SK-N-SH treated with all-trans-retinoic acid at 6 μM for 48 hours (cell line): Measurements from ENCODE around the gene USH2A.
A peak's percentile ranks its signal among the peaks of the same experiment; 100 is the strongest.

Source experiments
- ATAC-seq: fragments of 200-7000 bp; cut with Tn5 transposase; 3 replicates; pipeline ENCODE4 v1.9.1; 2020; ENCODE audit warnings: mild to moderate bottlenecking, moderate library complexity
- ARNTL ChIP-seq: fragments of 450-650 bp; formaldehyde crosslinking; IDR thresholded peaks from 2 replicates; pipeline ENCODE4 v1.5.0; 2020; ENCODE audit warnings: low read depth, mild to moderate bottlenecking, moderate library complexity, borderline replicate concordance
- BACH2 ChIP-seq: fragments of 250-450 bp; sonication (Bioruptor Pico); IDR thresholded peaks from 2 replicates; pipeline ENCODE4 v1.9.0; 2021; ENCODE audit warnings: mild to moderate bottlenecking, borderline replicate concordance
- CSDC2 ChIP-seq: fragments of 250-450 bp; sonication (Bioruptor Pico); IDR thresholded peaks from 2 replicates; pipeline ENCODE4 v1.5.0; 2020; ENCODE audit warnings: mild to moderate bottlenecking, moderate library complexity
- GLIS3 ChIP-seq: fragments of 250-450 bp; sonication (Bioruptor Pico); IDR thresholded peaks from 2 replicates; pipeline ENCODE4 v1.5.0; 2020; ENCODE audit warnings: mild to moderate bottlenecking, moderate library complexity
- ISL1 ChIP-seq: fragments of 250-450 bp; sonication (Bioruptor Pico); IDR thresholded peaks from 2 replicates; pipeline ENCODE4 v2.1.2; 2022; ENCODE audit warnings: mild to moderate bottlenecking, moderate library complexity
- OSR1 ChIP-seq: fragments of 250-450 bp; sonication (Bioruptor Pico); IDR thresholded peaks from 2 replicates; pipeline ENCODE4 v1.8.0; 2022; ENCODE audit warnings: moderate library complexity, mild to moderate bottlenecking, inconsistent platforms
- PPARA ChIP-seq: fragments of 250-450 bp; sonication (Bioruptor Pico); IDR thresholded peaks from 2 replicates; pipeline ENCODE4 v1.5.0; 2020; ENCODE audit warnings: mild to moderate bottlenecking, borderline replicate concordance
- RARB ChIP-seq: fragments of 250-450 bp; sonication (Bioruptor Pico); IDR thresholded peaks from 2 replicates; pipeline ENCODE4 v1.8.0; 2021; ENCODE audit warnings: mild to moderate bottlenecking, moderate library complexity
- SNAI2 ChIP-seq: fragments of 250-450 bp; sonication (Bioruptor Pico); IDR thresholded peaks from 2 replicates; pipeline ENCODE4 v1.5.0; 2020; ENCODE audit warnings: mild to moderate bottlenecking, moderate library complexity
- TCF4 ChIP-seq: fragments of 250-450 bp; sonication (Bioruptor Pico); IDR thresholded peaks from 2 replicates; pipeline ENCODE4 v1.8.0; 2021; ENCODE audit warnings: mild to moderate bottlenecking, moderate library complexity, borderline replicate concordance
- TOX ChIP-seq: fragments of 250-450 bp; sonication (Bioruptor Pico); IDR thresholded peaks from 2 replicates; pipeline ENCODE4 v1.8.0; 2021; ENCODE audit warnings: mild to moderate bottlenecking, moderate library complexity, borderline replicate concordance
- ZC3H10 ChIP-seq: fragments of 250-450 bp; sonication (Bioruptor Pico); IDR thresholded peaks from 2 replicates; pipeline ENCODE4 v1.5.1; 2021; ENCODE audit warnings: mild to moderate bottlenecking, moderate library complexity
- ZFP3 ChIP-seq: fragments of 250-450 bp; sonication (Bioruptor Pico); IDR thresholded peaks from 2 replicates; pipeline ENCODE4 v1.5.0; 2020; ENCODE audit warnings: mild to moderate bottlenecking, moderate library complexity
- ZFP30 ChIP-seq: fragments of 450-650 bp; formaldehyde crosslinking; IDR thresholded peaks from 2 replicates; pipeline ENCODE4 v1.5.0; 2022; ENCODE audit warnings: mild to moderate bottlenecking, moderate library complexity
- ZNF565 ChIP-seq: fragments of 450-650 bp; formaldehyde crosslinking; conservative IDR thresholded peaks from 2 replicates; pipeline ENCODE4 v1.5.0; 2020; ENCODE audit warnings: low read depth, mild to moderate bottlenecking, moderate library complexity
- ZNF70 ChIP-seq: fragments of 450-650 bp; formaldehyde crosslinking; IDR thresholded peaks from 2 replicates; pipeline ENCODE4 v1.5.0; 2020; ENCODE audit warnings: mild to moderate bottlenecking, moderate library complexity
- ZNF8 ChIP-seq: fragments of 450-650 bp; formaldehyde crosslinking; IDR thresholded peaks from 2 replicates; pipeline ENCODE4 v1.5.0; 2020; ENCODE audit warnings: mild to moderate bottlenecking, moderate library complexity
- TF ChIP-seq, protein P1 (sequence below): fragments of 250-450 bp; sonication (Bioruptor Pico); IDR thresholded peaks from 2 replicates; pipeline ENCODE4 v1.8.0; 2021; ENCODE audit warnings: low read depth, mild to moderate bottlenecking, moderate library complexity, borderline replicate concordance
- TF ChIP-seq, protein P2 (sequence below): fragments of 250-450 bp; sonication (Bioruptor Pico); IDR thresholded peaks from 2 replicates; pipeline ENCODE4 v1.5.1; 2021; ENCODE audit warnings: mild to moderate bottlenecking, moderate library complexity
- TF ChIP-seq, protein P3 (sequence below): fragments of 250-450 bp; sonication (Bioruptor Pico); IDR thresholded peaks from 2 replicates; pipeline ENCODE4 v1.5.1; 2020; ENCODE audit warnings: low read depth, mild to moderate bottlenecking, moderate library complexity
- TF ChIP-seq, protein P4 (sequence below): fragments of 250-450 bp; sonication (Bioruptor Pico); IDR thresholded peaks from 2 replicates; pipeline ENCODE4 v1.5.0; 2020; ENCODE audit warnings: mild to moderate bottlenecking, moderate library complexity
- TF ChIP-seq, protein P5 (sequence below): fragments of 250-450 bp; sonication (Bioruptor Pico); IDR thresholded peaks from 2 replicates; pipeline ENCODE4 v1.8.0; 2020; ENCODE audit warnings: mild to moderate bottlenecking, moderate library complexity, borderline replicate concordance

The USH2A gene

DNA sequence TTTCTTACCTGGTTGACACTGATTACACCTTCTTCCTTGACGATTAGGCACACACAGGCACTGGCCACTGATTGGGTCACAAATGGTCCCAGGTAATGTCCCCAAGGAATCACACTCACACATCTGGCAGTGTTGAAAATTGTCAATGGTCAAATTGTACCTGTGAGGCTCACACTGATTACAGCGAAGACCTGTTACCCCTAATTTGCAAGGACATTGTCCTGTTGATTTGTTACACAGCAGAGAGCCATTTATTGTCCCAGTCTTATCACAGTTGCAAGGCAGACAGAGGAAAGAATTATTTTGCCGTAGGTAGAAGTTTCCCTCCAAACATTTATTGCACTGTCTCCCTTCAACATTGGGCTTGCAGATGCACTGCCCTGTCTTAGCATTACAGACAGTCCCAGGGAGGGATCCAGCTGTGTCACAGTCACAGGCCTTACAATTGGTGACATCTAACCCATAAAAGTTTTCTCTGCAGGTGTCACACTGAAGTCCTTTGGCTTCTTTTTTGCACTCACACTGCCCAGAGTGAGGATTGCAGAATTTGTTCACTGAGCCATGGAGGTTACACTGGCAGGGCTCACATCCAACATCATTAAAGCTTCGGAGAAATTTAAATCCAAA is 176.6 kb downstream of the USH2A start:
- ATAC-seq = no peak
- TF ChIP-seq ZNF8 (CRISPR knock-in tag) = no peak
- TF ChIP-seq TCF4 (CRISPR knock-in tag) = no peak
- no peak for TF ChIP-seq ZNF70 (CRISPR knock-in tag)
- no peak for TF ChIP-seq ZC3H10 (CRISPR knock-in tag)
- no peak for TF ChIP-seq BACH2 (CRISPR knock-in tag)
- no peak for TF ChIP-seq ZFP3 (CRISPR knock-in tag)

DNA sequence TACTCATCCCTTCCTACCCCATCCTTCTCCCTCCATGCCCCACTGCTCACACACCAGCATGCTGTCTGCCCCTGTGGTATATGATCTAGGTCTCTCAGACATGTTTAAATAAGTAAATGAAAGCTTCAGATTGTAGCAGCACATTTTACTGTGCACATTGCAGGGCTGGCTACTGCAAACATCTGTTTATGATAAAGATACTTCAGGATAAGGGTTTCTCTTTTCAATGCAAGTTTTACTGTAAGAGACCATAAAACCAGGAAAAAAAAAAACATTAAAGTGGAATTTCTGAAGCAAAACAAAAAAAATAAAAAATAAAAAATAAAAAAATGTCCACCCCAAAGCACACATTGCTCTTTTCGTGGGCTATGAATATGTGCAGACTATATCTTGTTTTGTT is 184.4 kb downstream of the USH2A start:
- TF ChIP-seq SNAI2 (CRISPR knock-in tag) (no peak), ZFP30 (CRISPR knock-in tag) (no peak), ISL1 (CRISPR knock-in tag) (no peak), ZFP3 (CRISPR knock-in tag) (no peak), RARB (CRISPR knock-in tag) (no peak), ZNF565 (CRISPR knock-in tag) (no peak), CSDC2 (CRISPR knock-in tag) (no peak), GLIS3 (CRISPR knock-in tag) (no peak), OSR1 (CRISPR knock-in tag) (no peak), TOX (no peak), TCF4 (CRISPR knock-in tag) (no peak; the same call in 1 of the 2 replicates), ARNTL (CRISPR knock-in tag) (no peak), PPARA (CRISPR knock-in tag) (no peak)
- TF ChIP-seq, protein P1, sequence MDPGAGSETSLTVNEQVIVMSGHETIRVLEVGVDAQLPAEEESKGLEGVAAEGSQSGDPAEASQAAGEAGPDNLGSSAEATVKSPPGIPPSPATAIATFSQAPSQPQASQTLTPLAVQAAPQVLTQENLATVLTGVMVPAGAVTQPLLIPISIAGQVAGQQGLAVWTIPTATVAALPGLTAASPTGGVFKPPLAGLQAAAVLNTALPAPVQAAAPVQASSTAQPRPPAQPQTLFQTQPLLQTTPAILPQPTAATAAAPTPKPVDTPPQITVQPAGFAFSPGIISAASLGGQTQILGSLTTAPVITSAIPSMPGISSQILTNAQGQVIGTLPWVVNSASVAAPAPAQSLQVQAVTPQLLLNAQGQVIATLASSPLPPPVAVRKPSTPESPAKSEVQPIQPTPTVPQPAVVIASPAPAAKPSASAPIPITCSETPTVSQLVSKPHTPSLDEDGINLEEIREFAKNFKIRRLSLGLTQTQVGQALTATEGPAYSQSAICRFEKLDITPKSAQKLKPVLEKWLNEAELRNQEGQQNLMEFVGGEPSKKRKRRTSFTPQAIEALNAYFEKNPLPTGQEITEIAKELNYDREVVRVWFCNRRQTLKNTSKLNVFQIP (CRISPR knock-in tag) = no peak
- TF ChIP-seq, protein P2, sequence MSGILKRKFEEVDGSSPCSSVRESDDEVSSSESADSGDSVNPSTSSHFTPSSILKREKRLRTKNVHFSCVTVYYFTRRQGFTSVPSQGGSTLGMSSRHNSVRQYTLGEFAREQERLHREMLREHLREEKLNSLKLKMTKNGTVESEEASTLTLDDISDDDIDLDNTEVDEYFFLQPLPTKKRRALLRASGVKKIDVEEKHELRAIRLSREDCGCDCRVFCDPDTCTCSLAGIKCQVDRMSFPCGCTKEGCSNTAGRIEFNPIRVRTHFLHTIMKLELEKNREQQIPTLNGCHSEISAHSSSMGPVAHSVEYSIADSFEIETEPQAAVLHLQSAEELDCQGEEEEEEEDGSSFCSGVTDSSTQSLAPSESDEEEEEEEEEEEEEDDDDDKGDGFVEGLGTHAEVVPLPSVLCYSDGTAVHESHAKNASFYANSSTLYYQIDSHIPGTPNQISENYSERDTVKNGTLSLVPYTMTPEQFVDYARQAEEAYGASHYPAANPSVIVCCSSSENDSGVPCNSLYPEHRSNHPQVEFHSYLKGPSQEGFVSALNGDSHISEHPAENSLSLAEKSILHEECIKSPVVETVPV (CRISPR knock-in tag) = no peak
- TF ChIP-seq, protein P3, sequence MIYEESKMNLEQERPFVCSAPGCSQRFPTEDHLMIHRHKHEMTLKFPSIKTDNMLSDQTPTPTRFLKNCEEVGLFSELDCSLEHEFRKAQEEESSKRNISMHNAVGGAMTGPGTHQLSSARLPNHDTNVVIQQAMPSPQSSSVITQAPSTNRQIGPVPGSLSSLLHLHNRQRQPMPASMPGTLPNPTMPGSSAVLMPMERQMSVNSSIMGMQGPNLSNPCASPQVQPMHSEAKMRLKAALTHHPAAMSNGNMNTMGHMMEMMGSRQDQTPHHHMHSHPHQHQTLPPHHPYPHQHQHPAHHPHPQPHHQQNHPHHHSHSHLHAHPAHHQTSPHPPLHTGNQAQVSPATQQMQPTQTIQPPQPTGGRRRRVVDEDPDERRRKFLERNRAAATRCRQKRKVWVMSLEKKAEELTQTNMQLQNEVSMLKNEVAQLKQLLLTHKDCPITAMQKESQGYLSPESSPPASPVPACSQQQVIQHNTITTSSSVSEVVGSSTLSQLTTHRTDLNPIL (CRISPR knock-in tag) = no peak
- TF ChIP-seq, protein P4, sequence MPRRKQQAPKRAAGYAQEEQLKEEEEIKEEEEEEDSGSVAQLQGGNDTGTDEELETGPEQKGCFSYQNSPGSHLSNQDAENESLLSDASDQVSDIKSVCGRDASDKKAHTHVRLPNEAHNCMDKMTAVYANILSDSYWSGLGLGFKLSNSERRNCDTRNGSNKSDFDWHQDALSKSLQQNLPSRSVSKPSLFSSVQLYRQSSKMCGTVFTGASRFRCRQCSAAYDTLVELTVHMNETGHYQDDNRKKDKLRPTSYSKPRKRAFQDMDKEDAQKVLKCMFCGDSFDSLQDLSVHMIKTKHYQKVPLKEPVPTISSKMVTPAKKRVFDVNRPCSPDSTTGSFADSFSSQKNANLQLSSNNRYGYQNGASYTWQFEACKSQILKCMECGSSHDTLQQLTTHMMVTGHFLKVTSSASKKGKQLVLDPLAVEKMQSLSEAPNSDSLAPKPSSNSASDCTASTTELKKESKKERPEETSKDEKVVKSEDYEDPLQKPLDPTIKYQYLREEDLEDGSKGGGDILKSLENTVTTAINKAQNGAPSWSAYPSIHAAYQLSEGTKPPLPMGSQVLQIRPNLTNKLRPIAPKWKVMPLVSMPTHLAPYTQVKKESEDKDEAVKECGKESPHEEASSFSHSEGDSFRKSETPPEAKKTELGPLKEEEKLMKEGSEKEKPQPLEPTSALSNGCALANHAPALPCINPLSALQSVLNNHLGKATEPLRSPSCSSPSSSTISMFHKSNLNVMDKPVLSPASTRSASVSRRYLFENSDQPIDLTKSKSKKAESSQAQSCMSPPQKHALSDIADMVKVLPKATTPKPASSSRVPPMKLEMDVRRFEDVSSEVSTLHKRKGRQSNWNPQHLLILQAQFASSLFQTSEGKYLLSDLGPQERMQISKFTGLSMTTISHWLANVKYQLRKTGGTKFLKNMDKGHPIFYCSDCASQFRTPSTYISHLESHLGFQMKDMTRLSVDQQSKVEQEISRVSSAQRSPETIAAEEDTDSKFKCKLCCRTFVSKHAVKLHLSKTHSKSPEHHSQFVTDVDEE (CRISPR knock-in tag) = no peak
- TF ChIP-seq, protein P5, sequence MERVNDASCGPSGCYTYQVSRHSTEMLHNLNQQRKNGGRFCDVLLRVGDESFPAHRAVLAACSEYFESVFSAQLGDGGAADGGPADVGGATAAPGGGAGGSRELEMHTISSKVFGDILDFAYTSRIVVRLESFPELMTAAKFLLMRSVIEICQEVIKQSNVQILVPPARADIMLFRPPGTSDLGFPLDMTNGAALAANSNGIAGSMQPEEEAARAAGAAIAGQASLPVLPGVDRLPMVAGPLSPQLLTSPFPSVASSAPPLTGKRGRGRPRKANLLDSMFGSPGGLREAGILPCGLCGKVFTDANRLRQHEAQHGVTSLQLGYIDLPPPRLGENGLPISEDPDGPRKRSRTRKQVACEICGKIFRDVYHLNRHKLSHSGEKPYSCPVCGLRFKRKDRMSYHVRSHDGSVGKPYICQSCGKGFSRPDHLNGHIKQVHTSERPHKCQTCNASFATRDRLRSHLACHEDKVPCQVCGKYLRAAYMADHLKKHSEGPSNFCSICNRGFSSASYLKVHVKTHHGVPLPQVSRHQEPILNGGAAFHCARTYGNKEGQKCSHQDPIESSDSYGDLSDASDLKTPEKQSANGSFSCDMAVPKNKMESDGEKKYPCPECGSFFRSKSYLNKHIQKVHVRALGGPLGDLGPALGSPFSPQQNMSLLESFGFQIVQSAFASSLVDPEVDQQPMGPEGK (CRISPR knock-in tag) = no peak
- peak; percentile 84 for ATAC-seq
